ENCODE data around the gene RTL10. TPM values are rescaled to one million over a fixed set of nuclear protein-coding genes. Genes with fewer than 3 reads are reported as not detected.

Gene RTL10
- total RNA-seq, 4 donors from 2014 or later: 6.8 to 24.3 (median 17.7) TPM

DNA sequence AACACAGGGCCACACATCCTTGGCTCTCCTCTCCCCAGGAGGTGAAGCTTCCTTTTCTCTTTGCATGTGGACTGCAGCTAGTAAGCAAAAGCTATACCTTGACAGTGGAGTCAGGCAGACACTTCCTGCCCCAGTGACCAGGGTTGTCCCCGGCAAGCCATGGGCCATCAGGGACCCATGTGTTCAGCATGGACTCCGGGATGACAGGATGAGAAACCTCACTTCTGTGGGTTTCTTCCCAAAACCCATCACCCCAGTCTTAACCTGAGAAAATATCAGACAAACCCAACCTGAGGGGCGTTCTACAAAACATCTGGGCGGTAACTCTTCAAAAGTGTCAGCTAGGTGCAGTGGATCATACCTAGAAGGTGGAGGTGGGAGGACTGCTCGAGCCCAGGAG, 40.2 kb downstream of the RTL10 start:
- no peak for DNase-seq
- peaks cover 0 to 7% of the 10 kb centered on the region in 2 donors for H3K4me1 ChIP-seq
- intact Hi-C loops (cut with DNase I; ENCODE audit: low total_unique reads): no loop called here
- H3K4me3 ChIP-seq: no peak overlapping the region
- H3K27ac ChIP-seq: no peak overlapping the region
- no peak for TF ChIP-seq POLR2A (IDR thresholded peaks at IDR 0.05)
- TF ChIP-seq, protein P1, sequence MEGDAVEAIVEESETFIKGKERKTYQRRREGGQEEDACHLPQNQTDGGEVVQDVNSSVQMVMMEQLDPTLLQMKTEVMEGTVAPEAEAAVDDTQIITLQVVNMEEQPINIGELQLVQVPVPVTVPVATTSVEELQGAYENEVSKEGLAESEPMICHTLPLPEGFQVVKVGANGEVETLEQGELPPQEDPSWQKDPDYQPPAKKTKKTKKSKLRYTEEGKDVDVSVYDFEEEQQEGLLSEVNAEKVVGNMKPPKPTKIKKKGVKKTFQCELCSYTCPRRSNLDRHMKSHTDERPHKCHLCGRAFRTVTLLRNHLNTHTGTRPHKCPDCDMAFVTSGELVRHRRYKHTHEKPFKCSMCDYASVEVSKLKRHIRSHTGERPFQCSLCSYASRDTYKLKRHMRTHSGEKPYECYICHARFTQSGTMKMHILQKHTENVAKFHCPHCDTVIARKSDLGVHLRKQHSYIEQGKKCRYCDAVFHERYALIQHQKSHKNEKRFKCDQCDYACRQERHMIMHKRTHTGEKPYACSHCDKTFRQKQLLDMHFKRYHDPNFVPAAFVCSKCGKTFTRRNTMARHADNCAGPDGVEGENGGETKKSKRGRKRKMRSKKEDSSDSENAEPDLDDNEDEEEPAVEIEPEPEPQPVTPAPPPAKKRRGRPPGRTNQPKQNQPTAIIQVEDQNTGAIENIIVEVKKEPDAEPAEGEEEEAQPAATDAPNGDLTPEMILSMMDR (IDR thresholded peaks at IDR 0.05): no peak
- H3K27me3 ChIP-seq: no peaks in the 10 kb centered on the region
- H3K36me3 ChIP-seq: no peaks in the 10 kb centered on the region
- no peaks in the 10 kb centered on the region for H3K9me3 ChIP-seq

DNA sequence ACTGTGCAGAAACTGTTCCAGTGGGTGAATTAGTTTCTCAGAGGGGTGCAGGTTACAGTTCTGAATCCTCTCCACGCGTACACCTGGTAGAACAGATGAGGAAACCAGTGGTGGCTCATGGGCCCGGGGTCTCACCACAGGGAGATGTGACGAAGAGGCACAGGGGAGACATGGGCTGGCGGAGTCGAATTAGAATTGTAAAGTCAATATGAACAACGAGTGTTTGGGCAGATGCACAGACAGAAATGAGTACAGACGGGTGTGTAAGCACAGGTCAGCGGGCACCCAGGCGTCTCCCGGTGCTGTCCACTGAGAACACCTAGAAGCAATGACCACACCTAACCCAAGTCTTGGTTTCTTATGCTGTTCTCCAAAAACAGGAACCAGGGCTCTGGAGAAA, 41.8 kb downstream of the RTL10 start:
- Histone ChIP-seq H3K4me1 (peaks cover 0 to 7% of the 10 kb centered on the region in 2 donors), H3K27me3 (no peaks in the 10 kb centered on the region), H3K9me3 (no peaks in the 10 kb centered on the region), H3K36me3 (no peaks in the 10 kb centered on the region), H3K27ac (no peak overlapping the region), H3K4me3 (no peak overlapping the region)
- intact Hi-C loops (cut with DNase I; ENCODE audit: low total_unique reads): no loop called here
- DNase-seq: no peak
- TF ChIP-seq, protein P1 (IDR thresholded peaks at IDR 0.05): no peak
- no peak for TF ChIP-seq POLR2A (IDR thresholded peaks at IDR 0.05)

DNA sequence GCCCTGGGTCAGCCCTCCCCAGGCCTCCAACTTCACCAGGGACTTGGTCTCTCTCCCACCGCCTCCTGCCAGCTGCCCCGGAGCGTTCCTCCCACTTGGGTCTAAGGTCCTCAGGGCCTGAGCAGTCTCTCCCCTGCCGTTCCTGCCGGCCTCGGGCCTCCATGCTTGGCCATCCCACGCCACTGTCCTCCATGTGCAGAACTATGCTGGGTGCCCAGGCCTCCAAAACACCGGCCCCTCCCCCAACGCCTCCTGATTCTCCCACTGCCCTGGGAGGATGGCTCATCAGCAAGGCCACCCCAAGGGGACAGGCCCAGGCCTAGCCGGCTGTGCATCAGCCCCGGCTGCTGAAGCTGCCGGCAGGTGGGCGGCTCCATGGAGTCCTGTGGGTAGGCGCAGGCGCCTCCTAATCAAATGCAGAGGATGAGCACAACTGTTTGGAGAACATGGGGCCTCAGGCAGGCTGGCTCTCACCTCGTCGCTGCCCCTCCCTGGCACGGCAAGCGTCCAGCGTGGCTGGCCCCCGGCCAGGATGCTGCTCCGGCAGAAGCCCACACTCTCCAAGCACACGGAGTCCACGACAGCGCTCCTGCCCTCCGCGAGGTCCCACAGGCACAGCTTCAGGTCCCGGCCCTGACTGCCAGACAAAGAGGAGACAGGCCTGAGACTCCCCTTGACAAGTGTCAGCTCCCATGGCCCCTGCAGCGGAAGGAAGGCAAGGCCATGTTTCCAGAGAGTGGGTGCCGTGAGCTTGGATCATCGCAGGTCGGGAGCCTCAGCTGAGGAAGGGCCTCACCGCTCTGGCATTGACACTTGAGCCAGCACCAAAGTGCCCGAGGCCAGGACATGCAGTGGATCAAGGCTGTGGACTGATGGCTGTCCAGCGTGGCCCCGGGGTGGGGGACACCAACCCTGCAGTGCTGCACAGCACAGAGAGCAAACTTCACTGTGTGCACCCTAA, 42.6 kb downstream of the RTL10 start:
- Histone ChIP-seq H3K27ac (no peak overlapping the region), H3K36me3 (no peaks in the 10 kb centered on the region), H3K27me3 (no peaks in the 10 kb centered on the region), H3K9me3 (no peaks in the 10 kb centered on the region), H3K4me3 (no peak overlapping the region), H3K4me1 (peaks cover 0 to 7% of the 10 kb centered on the region in 2 donors)
- no peak for TF ChIP-seq POLR2A (IDR thresholded peaks at IDR 0.05)
- TF ChIP-seq, protein P1 (IDR thresholded peaks at IDR 0.05): no peak
- intact Hi-C loops (cut with DNase I; ENCODE audit: low total_unique reads): no loop called here
- no peak for DNase-seq

DNA sequence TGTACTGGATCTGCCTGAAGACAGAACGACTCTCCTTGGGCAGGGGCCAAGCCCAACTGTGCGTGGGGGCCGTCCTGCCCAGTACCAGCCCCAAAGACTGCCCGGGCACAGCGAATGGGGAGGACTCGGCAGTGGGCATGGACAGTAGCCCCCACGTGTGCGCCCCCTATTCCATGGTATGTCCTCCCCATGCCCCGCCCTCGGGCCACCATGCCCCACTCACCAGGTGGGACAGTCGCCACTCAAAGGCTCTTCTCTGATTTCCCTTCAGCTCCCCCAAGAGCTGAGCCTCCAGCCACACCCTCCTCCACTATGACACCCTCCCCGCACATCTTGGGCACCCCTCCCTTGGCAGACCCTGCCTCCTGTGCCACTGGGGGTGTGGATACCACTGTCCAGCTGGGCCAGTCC, 43.5 kb downstream of the RTL10 start:
- Histone ChIP-seq H3K27ac (no peak overlapping the region), H3K4me1 (peaks cover 0 to 7% of the 10 kb centered on the region in 2 donors), H3K9me3 (no peaks in the 10 kb centered on the region), H3K36me3 (no peaks in the 10 kb centered on the region), H3K27me3 (no peaks in the 10 kb centered on the region), H3K4me3 (no peak overlapping the region)
- intact Hi-C loops (cut with DNase I; ENCODE audit: low total_unique reads): no loop called here
- no peak for TF ChIP-seq POLR2A (IDR thresholded peaks at IDR 0.05)
- TF ChIP-seq, protein P1 (IDR thresholded peaks at IDR 0.05): no peak
- no peak for DNase-seq
